Measurements from ENCODE around the gene TEPSIN. TPM values are rescaled to one million over a fixed set of nuclear protein-coding genes. Genes with fewer than 3 reads are reported as not detected.

TEPSIN gene
- total RNA-seq, 1 experiment from 2014 or later, result 3.4 TPM

DNA sequence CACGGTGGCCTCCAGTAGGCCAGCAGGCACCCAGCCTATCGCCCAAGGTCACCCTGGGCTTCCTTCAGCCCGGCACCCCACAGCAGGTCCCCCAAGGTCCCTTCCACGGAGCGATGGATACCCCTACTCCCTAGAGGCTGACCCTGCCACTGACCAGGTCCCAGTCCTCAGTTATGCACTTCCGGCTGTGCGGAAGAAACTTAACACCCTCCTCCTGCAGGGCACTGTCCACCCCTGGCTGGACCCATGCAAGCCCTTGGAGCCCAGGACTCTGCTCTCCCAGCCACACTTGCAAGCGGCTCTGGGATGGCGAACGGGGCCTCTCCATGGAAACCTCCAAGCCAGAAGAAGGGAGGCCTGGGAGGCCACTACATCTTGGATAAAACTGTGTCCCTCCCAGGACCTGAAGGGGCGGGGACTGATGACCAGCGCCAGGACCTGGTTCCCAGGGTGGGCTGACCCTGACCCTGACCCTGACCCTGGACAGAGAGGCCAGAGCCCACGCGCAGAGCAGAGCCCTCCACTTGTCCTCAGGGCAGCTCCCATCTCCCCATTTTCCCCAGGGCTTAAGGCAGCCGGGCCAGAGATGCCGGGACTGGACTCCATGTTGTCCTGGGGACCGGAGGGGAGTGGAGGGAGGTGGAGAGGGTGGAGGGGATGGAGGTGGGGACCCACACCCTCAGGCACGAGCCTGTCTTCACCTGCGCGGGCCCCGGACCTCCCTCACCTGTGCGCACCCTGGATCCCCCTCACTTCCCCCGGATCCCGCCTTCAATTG is 16.8 kb downstream of the TEPSIN start:
- no peak for DNase-seq (ENCODE audit: low spot score)

DNA sequence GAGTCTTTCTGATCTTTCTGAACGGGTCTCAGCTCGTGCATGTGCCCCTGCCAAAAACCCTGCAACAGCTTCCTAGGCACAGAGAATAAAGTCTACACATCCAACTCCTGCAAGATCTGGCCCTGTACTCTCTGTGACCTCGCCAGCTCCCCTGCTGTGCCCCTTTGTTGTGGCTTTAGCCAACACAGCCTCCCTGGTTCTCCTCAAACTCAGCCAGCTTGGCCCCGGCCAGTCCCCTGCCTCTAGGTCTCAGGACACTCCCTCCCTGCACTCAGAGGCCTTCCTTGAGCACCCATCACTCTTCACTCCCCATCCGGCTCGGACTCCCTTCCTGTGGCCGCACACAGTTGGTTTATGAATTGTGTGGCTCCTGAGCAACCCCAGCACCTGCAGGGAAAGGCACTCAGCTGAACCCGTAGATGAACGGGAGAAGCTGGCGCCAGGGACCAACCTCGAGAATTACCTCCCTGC is 17.4 kb downstream of the TEPSIN start:
- DNase-seq (ENCODE audit: low spot score), result no peak

DNA sequence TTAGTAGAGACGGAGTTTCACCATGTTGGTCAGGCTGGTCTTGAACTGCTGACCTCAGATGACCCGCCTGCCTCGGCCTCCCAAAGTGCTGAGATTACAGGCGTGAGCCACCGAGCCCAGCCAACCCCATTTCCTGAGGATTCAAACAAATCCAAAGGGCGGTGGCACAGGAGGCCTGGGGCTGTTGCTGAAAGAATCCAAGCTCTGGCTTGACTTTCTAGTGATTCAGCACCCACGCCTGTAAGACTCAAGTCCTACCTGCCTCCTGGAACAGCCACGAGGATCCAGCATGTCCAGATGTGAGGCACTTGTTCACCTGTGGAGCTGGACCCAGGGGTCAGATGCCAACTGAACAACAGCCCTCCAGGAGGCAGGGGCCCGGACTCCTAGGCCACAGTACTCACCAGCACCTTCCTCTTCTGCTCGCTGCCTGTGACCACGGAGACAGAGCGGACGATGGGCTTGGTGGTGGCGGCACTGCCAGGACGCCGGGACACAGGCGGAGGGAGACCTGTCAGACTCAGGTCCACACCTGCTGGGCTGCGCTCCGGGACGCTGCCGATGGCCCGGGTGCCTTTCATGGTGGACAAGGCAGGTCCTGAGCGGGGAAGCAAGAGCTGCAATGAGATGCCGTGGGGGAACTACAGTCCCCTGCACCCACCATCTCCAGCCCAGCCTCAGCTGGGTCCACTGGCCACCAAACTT is 19.2 kb downstream of the TEPSIN start:
- DNase-seq (ENCODE audit: low spot score), result no peak

DNA sequence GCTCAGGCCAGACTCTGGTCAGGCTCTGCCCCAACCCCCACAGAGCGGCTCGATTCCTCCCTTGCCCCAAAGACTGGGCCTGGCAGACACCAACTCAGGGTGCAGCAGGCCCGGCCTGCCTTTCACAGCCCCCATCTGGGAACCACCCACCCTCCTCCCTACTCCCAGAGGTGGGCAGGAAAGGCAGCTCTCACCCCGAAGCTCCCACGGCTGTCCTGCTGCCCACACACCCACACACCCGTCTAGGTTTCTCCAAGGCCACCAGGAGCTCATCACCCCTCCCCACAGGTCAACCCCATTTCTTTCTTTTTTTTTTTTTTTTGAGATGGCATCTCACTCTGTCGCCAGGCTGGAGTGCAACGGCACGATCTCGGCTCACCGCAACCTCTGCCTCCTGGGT is 19.9 kb downstream of the TEPSIN start:
- no peak for DNase-seq (ENCODE audit: low spot score)

DNA sequence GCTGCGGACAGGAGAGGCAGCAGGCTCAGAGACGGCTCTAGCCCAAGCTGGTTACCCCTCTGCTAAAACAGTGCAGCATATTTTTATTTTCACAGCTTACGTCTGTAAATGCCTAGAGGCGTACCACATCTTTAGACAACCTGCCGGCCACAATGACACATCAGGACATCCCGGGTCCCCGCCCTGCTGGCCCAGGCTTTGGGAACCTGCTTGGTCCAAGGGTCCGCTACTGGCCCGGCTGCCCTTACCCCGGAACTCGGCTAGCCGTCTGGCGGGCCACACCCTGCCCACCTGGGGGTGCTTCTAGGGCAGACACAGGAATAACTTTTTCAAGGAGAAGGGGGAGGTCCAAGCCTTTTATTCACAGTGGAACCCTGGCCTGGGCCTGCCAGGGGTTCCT is 20.4 kb downstream of the TEPSIN start:
- no peak for DNase-seq (ENCODE audit: low spot score)

DNA sequence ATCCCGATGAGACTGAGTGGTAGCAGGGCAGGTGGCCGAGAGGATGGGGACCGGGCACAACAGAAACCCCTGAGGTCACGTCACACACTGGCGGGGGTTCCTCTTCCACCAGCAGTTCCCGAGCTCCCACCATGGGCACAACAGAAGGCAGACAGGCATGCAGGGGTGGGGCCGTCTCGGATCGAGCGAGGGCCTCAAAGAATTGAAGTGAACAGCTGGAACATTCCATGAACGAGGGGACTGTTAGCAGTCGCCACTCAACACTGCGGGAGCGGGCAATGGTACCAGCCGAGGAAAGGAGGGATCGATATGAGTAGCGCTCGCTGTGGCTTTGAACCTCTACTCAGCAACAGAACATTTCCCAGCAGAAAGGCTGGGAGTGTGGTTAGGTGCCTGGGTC is 21.4 kb downstream of the TEPSIN start:
- no peak for DNase-seq (ENCODE audit: low spot score)

DNA sequence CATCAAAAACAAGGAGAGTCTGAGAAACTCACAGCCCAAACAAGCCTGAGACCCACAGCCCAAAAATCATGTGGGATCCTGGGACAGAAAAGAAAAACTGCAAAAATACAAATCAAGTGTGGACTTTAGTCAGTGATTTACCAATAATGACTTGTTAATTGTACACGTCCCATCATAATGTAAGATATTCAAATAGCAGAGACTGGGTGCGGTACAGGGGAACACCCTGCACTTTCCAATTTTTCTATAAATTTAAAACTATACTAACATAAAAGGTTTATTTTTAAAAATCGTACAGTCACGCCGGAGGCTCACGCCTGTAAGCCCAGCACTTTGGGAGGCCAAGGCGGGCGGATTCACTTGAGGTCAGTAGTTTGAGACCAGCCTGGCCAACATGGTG is 24.9 kb downstream of the TEPSIN start:
- DNase-seq (ENCODE audit: low spot score), result no peak

DNA sequence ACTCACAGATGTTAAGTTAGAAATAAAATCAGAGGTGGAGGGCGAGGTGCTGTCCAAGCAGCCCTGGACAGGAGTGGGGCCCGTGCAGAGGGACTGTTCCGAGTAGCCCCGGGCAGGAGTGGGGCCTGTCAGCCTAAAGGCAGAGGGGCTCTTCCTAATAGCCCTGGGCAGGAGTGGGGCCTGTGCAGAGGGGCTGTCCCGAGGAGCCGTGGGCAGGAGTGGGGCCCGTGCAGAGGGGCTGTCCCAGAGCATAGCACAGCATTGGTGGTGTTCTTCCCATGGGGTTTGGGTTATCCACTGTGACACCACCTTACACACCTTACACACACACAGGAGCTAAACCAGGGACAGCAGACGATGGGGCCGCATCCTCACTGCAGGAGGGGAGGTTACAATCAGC is 26.5 kb downstream of the TEPSIN start:
- no peak for DNase-seq (ENCODE audit: low spot score)

DNA sequence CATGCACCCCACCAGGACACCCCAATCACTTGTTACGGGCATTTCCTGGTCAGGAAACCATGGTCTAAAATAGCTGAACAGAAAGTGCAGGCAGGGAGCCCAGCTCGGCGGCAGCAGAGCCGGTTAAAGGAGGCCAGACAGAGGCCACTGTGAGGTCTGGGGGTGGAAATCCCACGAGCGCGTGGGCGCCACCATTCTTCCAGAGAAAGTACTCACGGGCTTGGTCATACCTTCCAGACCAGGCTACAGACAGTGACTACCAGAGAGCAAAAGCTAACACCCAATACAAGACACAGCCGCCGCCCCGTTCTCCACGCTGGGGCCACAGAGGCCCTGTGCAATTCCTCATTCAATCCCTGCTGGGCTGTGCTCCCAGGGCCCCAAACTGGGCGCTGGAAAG is 28.0 kb downstream of the TEPSIN start:
- DNase-seq (ENCODE audit: low spot score), result no peak

DNA sequence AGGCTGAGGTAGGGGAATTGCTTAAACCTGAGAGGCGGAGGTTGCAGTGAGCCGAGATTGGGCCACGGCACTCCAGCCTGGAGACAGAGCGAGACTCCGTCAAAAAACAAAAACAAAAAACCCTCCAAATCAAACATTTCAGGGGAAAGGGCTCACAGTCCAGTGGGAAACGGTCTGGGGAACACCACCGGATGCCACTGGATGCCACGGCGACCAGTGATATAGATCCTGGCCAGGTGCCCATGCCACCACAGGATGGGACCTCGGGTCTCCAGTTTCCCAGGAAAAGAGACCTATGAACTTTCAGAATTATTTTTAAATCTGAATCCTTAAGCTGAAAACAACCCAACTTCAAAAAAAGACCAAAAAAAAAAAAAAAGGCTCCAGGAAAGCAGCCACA is 28.4 kb downstream of the TEPSIN start:
- no peak for DNase-seq (ENCODE audit: low spot score)

DNA sequence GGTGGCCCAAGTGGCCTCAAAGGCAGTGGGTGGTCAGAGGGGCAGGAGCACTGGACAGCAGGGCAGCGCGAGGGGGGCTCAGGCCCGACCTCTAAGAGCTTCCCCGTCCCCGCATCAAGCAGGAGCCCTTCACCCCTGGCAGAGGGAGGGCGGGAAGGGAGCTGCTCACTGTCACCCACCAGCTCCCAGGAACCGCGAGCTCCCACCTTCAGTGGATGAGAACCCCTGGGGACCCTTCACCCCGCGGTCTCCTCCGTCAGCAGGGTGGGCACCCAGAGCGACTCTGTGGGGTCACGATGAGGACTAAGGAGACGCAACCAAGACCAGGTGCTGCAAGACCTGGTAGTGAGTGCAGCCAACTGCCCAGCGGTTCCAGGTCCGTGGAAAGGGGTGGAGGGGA is 29.7 kb downstream of the TEPSIN start:
- DNase-seq (ENCODE audit: low spot score), result no peak

DNA sequence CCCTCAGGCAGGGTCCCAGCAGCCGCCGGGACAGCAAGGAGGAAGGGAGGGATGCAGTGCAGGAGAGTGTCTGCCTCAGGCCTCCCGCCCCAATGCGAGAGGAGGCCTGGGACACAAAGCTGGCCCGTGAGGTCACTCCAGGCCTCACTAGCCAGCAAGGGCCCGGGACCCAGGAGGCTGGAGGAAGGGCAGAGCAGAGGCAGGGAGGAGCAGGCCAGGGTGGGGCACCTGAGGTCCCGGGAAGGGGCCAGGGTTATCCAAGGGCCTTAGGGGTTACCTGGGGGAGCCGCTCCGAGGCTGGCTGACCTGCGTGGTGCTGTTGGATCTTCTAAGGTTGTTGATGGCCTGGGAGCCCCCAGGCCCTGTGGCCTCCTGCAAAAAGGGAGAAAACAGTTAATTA is 30.2 kb downstream of the TEPSIN start:
- DNase-seq (ENCODE audit: low spot score), result no peak

DNA sequence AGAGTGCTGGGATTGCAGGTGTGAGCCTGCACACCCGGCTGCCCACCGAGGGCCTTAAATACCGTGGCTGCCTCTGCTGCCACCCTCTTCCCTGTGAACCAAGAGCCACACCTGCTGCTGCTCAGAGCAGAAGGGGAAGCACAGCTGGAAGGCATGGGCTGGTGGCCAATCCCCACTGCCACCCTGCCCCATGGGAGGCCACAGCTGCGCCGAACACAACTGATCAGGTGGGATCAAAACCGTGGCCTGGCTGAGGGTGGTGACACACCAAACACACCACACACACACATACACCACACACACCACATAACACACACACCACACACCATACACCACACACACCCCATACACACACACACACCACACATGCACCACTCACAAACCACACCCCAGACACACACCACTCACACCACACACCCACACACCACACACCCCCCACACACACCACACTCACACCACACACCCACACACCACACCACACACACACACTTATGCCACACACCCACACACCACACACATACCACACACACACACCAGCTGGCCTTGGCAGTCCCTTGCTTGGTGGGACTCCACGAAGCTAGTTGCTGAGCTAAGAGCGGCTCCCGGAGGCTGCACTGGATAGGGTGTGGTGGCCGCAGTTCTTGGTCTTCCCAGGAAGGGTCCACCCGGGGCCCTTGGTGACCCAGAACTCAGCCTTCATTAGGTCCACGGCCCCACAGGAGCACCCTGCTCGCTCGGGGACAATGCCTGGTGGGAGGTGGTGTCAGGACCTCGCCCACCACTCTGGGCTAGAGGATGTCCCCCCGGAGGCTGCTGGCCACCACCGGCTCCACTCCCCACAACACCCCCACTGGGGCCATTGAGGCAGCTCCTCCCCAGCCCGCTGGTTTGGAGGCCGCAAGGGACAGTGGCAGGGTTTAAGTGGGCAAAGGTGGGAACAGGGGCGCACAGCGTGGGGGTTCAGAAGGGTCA is 31.0 kb downstream of the TEPSIN start:
- DNase-seq (ENCODE audit: low spot score), result no peak

DNA sequence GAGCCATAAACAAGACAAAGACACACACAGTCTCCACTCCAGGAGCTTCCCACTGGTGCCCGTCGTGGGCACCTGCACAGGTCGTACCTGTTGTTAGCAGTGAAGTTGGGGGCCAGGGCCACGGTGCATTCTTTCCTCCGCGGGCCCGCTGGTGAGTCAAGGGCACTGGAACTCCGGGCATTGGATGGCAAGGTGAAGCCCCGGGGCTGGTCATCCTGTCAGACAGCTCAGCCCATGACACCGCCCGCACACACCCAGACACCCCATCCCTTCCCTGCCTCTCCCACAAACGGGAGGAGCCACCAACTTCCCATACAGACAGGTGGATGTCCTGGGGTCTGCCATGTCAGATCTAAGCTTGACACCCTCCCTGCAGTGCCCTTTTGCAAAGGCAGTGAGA is 32.2 kb downstream of the TEPSIN start:
- no peak for DNase-seq (ENCODE audit: low spot score)

DNA sequence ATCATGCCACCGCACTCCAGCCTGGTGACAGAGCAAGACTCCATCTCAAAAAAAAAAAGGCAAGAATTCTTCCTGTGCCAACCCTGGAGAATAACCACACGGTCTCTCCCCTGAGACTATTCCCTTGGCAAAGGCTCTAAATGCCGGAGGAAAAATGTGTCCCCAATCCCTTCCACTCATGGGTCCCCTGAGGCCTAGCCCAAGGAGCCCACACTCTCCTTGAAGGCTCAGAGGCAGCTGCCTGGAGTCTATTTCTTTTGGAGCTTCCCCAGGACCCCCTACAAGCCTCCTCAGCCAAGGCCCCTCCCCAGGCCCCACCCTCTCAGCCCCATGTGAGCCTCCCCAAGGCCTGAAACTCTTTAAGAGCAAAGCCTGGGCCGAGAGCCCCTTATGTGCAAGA is 32.7 kb downstream of the TEPSIN start:
- no peak for DNase-seq (ENCODE audit: low spot score)

DNA sequence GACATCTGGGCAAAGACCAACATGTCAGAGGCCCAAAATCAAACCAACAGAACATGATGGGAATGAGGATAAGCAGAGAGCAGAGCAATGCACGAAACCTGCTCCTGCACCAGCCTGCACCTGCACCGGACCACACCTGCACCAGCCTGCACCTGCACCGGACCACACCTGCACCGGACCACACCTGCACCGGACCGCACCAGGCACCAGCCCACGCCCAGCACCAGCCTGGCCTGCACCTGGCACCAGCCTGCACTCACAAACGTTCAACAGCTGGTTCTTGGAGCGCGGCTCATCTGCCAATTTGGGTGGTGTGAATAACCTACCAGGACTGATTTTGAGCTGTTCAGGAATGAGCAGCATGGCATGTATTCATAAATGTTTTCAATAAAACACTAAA is 34.3 kb downstream of the TEPSIN start:
- no peak for DNase-seq (ENCODE audit: low spot score)

DNA sequence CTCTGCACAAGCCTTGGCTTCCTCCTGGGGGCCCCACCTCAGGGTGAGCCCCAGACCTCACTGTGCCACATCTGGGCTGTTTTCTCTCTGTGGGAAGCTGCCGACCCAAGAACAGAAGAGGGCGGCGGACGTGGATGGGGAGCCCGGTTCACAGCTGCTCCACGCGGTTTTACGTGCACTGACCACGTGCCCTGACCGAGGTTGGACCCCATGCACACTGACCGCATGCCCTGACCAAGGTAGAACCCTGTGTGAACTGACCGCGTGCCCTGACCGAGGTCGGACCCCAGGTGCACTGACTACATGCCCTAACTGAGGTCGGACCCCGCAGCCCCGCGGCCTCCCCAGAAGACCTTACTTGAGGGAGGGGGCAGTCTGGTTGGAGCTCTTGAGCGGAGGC is 35.7 kb downstream of the TEPSIN start:
- DNase-seq (ENCODE audit: low spot score), result no peak

DNA sequence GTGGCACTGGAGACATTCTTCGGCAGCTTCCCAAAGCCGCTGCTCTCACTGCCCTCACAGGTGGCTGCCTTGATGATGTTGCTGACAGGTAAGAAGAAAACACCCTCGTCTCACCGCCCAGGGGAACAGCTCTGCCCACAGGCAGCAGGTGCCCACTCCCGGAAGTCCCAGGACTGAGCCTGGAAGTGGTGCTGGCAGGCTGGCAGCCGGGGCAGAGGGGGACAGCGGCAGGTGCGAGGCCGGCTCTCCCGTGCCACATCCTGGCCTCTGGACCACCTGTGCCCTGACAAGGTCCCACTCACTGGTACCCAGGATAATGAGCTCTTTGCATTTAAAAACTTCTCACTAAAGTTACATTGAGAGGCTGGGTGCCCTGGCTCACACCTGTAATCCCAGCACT is 36.5 kb downstream of the TEPSIN start:
- DNase-seq (ENCODE audit: low spot score), result no peak

DNA sequence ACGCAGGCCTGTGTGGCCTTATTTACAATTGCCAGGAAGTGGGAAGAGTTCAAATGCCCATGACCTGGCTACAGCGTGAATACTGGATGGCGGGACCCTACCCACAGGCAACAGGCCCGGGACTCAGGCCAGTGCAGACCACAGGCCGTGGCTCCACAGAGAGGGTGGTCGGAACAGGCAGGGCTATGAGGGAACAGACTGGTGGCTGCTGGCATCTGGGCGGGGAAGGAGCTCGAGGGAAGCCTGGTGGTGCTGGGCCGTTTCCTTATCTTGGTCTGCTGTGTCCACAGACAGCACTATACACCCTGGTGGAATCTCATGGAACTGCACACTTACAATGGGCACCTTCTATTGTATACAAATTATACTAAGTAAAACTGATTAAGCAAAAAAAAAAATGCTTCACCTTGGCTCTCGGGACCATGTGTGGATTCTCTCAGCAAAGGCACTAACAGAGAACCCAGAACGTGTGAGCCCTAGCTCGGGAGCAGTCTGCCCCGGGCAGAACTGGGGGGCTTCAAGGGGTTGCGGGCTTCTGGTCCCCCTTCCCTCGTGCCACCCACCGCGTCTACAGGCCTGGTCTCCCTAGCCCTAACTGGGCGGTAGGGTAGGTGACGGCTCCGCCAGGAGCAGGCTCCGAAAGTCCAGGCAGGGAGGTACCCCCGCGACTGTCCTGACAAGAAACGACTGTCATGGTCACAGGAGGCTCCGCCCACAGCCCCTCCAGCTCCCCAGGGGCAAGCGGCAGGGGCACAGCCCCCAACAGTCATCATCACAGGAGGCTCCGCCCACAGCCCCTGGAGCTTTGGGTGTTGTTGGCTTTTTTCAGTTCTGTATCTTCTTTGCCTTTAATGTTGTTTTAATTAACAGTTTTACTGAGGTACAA is 37.9 kb downstream of the TEPSIN start:
- peak; percentile 72 for DNase-seq (ENCODE audit: low spot score)

DNA sequence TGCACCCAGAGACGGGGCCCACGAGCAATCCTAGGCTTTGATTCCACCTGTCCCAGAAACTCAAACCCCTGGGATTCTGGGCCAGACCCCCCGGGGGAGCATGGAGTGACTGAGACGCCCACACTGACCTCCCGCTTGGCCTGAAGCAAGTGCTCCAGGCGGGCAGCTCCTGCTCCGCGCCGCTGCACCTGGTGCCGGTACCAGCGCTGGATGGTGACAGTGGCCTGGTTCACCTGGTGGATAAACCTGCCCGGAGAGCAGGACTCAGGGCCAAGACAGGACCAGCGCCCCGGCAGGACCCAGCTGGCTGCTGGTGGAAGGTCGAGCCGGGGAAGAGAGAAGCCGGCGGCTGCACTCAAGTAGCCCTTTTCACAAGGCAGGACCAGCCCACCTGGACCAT is 38.7 kb downstream of the TEPSIN start:
- no peak for DNase-seq (ENCODE audit: low spot score)

DNA sequence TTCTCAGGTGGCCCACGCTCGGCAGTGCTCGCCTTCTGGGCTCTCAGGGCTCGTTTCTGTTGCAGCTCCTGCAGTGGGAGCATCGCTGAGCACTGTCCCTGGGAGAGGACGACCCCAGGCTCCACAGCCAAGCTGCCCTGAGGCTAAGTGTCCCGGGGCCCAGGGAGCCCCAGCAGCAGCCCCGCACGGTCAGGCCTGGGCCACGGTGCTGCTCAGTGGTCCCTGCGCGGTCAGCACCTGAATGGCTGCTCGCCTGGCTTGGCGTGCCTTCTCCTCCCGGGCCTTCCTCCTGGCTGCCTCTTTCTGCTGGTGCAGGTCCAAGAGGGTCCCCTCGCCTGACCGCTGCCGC is 39.4 kb downstream of the TEPSIN start:
- DNase-seq (ENCODE audit: low spot score), result no peak
